ENCODE results near the gene ZNF225. TPM values are rescaled to one million over a fixed set of nuclear protein-coding genes. Genes with fewer than 3 reads are reported as not detected.
A peak's percentile ranks its signal among the peaks of the same experiment; 100 is the strongest.
"Not testable (repeated sequence)": the region's sequence is repeated elsewhere in the genome, so short reads cannot be mapped to it uniquely, and the experiment has no call there.

The ZNF225 gene
- polyA plus RNA-seq, 4 donors = 9.6 to 11.3 (median 9.8) TPM

DNA sequence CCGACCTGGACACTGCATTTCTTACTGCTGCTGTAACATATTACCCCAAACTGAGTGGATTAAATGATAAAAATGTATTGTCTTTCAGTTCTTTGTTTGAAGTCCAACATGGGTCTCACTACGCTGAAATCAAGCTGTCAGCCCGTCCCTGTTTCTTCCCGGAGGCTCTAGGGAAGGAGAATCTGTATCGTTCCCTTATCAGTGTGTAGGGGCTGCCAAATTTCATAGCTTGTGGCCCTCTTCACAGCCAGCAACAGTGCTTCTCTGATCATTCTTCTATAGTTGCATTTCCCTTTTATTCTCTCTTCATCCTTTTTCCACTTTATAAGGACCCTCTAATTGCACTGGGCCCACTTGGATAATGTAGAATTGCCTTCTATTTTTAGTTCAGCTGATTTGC, 38.3 kb downstream of the ZNF225 start:
- DNase-seq (ENCODE audit: low read depth in 4 of 4, low spot score in 2 of 4) = no peak

DNA sequence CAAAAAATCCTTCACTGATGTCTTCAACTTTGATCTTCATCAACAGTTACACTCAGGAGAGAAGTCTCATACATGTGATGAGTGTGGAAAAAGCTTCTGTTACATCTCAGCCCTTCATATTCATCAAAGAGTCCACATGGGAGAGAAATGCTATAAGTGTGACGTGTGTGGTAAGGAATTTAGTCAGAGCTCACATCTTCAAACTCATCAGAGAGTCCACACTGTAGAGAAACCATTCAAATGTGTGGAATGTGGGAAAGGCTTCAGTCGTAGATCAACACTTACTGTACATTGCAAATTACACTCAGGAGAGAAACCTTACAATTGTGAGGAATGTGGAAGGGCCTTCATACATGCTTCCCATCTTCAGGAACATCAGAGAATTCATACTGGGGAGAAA, 43.3 kb downstream of the ZNF225 start:
- DNase-seq (ENCODE audit: low read depth in 4 of 4, low spot score in 2 of 4) = no peak

DNA sequence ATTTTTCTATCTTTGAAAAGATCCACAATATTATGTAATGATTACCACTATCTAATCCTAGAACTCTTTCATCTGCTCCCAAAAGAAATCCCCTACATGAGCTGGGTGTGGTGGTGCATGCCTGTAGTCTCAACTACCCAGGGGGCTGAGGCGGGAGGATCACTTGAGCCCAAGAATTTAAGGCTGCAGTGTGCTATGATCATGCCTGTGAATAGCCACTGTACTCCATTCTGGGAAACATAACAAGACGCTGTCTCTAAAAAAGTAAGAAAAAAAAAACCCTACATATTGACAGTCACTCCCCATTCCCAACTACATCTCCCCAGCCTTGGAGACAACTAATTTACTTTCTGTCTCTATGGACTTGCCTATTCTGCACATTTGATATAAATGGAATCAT, 50.6 kb downstream of the ZNF225 start:
- no peak for DNase-seq (ENCODE audit: low read depth in 4 of 4, low spot score in 2 of 4)

DNA sequence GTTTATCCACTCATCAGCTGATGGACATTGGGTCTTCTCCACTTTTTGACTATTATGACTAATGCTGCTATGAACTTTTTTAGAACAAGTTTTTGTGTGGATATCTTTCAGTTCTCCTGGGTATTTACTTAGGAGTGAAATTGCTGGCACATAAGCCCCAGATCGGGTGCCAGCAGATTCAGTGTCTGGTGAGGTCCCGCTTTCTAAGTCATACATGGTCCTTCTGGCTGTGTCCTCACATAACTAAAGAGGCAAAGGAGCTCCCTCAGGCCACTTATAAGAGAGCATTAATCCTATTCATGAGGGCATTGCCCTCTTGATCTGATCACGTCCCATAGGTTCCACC, 51.1 kb downstream of the ZNF225 start:
- DNase-seq (ENCODE audit: low read depth in 4 of 4, low spot score in 2 of 4) = peak in 1 of 4 donors; percentile 3

DNA sequence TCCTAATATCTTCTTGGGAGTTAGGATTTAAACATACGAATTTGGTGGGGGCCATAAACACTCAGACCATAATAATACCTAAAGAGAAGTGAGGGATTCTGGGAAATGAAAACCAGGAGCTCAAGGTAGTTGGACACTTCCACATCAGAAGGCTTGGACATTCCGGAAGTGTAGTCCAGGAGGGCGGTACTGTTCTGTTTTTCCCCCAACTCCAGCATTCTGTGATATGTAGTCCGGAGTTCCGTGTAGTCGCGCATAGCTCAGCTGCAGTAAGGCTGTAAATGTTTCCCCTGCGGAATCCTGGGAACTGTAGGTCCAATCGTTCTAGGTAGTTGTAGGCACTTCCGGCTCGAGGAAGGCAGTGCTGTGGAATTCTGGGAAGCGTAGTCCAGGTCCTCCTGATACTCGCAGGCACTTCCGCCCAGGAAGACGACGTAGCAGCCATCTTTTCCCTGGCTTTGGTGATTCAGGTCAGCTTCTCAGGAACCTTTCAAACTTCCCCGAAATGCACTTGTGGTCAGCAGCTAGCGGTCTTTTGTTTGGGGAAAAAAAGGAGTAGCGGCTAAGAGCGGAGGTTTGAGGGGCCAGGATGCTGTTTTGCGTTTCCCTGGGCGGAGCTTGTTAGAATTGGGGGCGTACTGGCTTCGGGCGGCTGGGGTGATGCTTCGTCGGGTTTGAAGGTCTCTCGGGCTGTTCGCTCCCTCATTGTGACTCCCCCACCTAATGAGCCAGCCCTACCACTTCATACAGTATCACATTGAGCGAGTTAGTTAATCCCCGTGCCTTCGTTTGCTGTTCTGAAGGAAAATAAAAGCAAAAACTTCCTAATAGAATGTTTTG, 51.7 kb downstream of the ZNF225 start, which contains the start of gene ZNF226:
Gene ZNF226, plus strand, starts transcription at position 428 of the 840 bp plus-strand sequence. CDS start 4,981 bp downstream, outside the sequence.
- DNase-seq (ENCODE audit: low read depth in 4 of 4, low spot score in 2 of 4) = peak; percentile 89 to 97 (median 93)

DNA sequence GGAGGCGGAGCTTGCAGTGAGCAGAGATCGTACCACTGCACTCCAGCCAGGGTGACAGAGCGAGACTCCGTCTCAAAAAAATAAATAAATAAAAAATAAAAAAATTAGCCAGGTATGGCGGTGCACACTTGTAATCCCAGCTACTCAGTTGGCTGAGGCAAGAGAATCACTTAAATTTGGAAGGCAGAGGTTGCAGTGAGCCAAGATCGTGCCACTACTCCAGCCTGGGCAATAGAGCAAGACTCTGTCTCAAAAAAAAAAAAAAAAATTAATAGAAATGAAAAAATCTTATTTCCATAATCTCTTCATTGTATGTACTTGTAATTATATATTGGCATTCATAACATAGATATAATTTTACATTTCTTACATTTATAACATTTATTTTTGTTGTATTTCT, 57.5 kb downstream of the ZNF225 start:
- DNase-seq (ENCODE audit: low read depth in 4 of 4, low spot score in 2 of 4) = not testable (repeated sequence)

DNA sequence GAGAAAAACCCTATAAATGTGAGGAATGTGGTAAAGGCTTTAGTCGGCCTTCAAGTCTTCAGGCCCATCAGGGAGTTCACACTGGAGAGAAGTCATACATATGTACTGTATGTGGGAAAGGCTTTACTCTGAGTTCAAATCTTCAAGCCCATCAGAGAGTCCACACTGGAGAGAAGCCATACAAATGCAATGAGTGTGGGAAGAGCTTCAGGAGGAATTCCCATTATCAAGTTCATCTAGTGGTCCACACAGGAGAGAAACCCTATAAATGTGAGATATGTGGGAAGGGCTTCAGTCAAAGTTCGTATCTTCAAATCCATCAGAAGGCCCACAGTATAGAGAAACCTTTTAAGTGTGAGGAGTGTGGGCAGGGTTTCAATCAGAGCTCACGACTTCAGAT, 63.4 kb downstream of the ZNF225 start:
- no peak for DNase-seq (ENCODE audit: low read depth in 4 of 4, low spot score in 2 of 4)

DNA sequence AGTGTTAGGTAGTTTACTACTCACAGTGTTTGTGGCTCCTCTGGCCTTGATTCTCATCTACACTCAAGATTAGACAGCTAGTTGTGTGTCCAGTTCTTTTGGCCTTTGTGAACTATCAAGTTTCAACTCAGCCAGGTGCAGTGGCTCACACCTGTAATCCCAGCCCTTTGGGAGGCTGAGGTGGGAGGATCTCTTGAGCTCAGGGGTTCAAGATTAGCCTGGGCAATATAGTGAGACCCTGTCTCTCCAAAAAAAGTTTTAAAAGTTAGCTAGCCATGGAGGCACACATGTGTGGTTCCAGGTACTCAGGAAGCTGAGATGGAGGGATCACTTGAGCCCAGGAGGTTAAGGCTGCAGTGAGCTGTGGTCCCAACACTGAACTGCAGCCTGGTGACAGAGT, 67.8 kb downstream of the ZNF225 start:
- DNase-seq (ENCODE audit: low read depth in 4 of 4, low spot score in 2 of 4) = no peak

DNA sequence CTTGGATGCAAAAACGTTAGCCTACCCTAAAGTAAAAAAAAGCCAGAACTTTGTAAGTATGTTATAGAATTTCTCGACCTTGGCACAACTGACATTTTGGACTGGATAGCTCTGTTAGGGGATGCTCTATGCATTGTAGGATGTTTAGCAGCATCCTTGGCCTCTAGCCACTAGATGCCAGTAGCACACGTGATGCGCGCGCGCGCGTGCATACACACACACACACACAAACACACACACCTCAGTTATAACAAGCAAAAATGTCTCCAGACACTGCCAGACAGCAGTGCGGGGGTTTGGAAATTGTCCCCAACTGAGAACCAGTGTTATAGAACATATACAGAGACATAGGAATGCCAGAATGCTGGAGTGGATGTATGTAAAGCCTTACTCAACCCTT, 68.9 kb downstream of the ZNF225 start:
- no peak for DNase-seq (ENCODE audit: low read depth in 4 of 4, low spot score in 2 of 4)

Other genes with a start within 250 kb of the ZNF225 start
- 10 to 100 TPM in 3 of 4 donors, 1 to 10 TPM in 1; 9.8 to 17.2 (median 12.1) TPM for gene ZNF404, start 229.4 kb upstream of the ZNF225 start, polyA plus RNA-seq (ENCODE audit: insufficient read length in 4 of 4)
- gene ZNF45, start 178.1 kb upstream of the ZNF225 start, polyA plus RNA-seq (ENCODE audit: insufficient read length in 4 of 4) = 10 to 100 TPM; 24.6 to 30.4 (median 26.9) TPM
- 1 to 10 TPM; 4.2 to 9.1 (median 6.7) TPM for gene ZNF221, start 162.2 kb upstream of the ZNF225 start, polyA plus RNA-seq (ENCODE audit: insufficient read length in 4 of 4)
- 10 to 100 TPM; 14.0 to 17.6 (median 14.9) TPM for gene ZNF155, start 129.2 kb upstream of the ZNF225 start, polyA plus RNA-seq (ENCODE audit: insufficient read length in 4 of 4)
- gene ZNF230, start 110.4 kb upstream of the ZNF225 start, polyA plus RNA-seq (ENCODE audit: insufficient read length in 4 of 4) = 1 to 10 TPM; 5.7 to 7.8 (median 7.4) TPM
- gene ZNF222, start 88.0 kb upstream of the ZNF225 start, polyA plus RNA-seq (ENCODE audit: insufficient read length in 4 of 4) = 1 to 10 TPM; 7.4 to 9.9 (median 8.8) TPM
- 10 to 100 TPM in 3 of 4 donors, 1 to 10 TPM in 1; 9.7 to 14.6 (median 12.9) TPM for gene ZNF223, start 61.4 kb upstream of the ZNF225 start, polyA plus RNA-seq (ENCODE audit: insufficient read length in 4 of 4)
- 1 to 10 TPM; 2.8 to 6.7 (median 4.1) TPM for gene ZNF284, start 41.2 kb upstream of the ZNF225 start, polyA plus RNA-seq (ENCODE audit: insufficient read length in 4 of 4)
- 10 to 100 TPM; 21.2 to 49.0 (median 31.9) TPM for gene ZNF224, start 19.0 kb upstream of the ZNF225 start, polyA plus RNA-seq (ENCODE audit: insufficient read length in 4 of 4)
- gene ZNF234, start 28.2 kb downstream of the ZNF225 start, polyA plus RNA-seq (ENCODE audit: insufficient read length in 4 of 4) = 10 to 100 TPM in 3 of 4 donors, 1 to 10 TPM in 1; 9.8 to 21.3 (median 15.7) TPM
- gene ZNF226, start 51.7 kb downstream of the ZNF225 start, polyA plus RNA-seq (ENCODE audit: insufficient read length in 4 of 4) = 10 to 100 TPM; 27.7 to 29.6 (median 29.0) TPM
- 10 to 100 TPM; 22.7 to 28.1 (median 26.3) TPM for gene ZNF227, start 99.1 kb downstream of the ZNF225 start, polyA plus RNA-seq (ENCODE audit: insufficient read length in 4 of 4)
- 1 to 10 TPM; 5.1 to 8.2 (median 7.4) TPM for gene ZNF233, start 146.5 kb downstream of the ZNF225 start, polyA plus RNA-seq (ENCODE audit: insufficient read length in 4 of 4)
- 10 to 100 TPM; 10.3 to 14.0 (median 11.1) TPM for gene ZNF235, start 191.6 kb downstream of the ZNF225 start, polyA plus RNA-seq (ENCODE audit: insufficient read length in 4 of 4)
- 10 to 100 TPM; 10.5 to 13.2 (median 12.2) TPM for gene ZNF112, start 243.3 kb downstream of the ZNF225 start, polyA plus RNA-seq (ENCODE audit: insufficient read length in 4 of 4)

Data from left renal cortex interstitium (tissue), 4 donors.